H9 (cell line): Measurements from ENCODE around the gene CORO2B. TPM values are rescaled to one million over a fixed set of nuclear protein-coding genes. Genes with fewer than 3 reads are reported as not detected.

ENCODE experiments used
- DNase-seq: peaks from one replicate; pipeline ENCODE4 v3.0.0-alpha.2; 2017
- H2AFZ ChIP-seq: one replicate; pipeline ENCODE4 v1.6.1; 2013; ENCODE audit warnings: mild to moderate bottlenecking, low read length, control low read depth, moderate library complexity
- H2AK5ac ChIP-seq: 2 replicates; pipeline ENCODE4 v1.6.1; 2013; ENCODE audit warnings: low read length, control low read depth, mixed read lengths; ENCODE audit not compliant: insufficient read length
- H2BK120ac ChIP-seq: one replicate; pipeline ENCODE4 v1.6.1; 2013; ENCODE audit warnings: low read depth, mild to moderate bottlenecking, low read length, control low read depth, inconsistent platforms; ENCODE audit not compliant: poor library complexity, severe bottlenecking
- H2BK12ac ChIP-seq: 2 replicates; pipeline ENCODE4 v1.6.1; 2013; ENCODE audit warnings: low read length, control low read depth, mixed read lengths, low read depth; ENCODE audit not compliant: insufficient read length
- H2BK15ac ChIP-seq: 2 replicates; pipeline ENCODE4 v1.6.1; 2013; ENCODE audit warnings: low read depth, low read length, control low read depth
- H2BK20ac ChIP-seq: one replicate; pipeline ENCODE4 v1.6.1; 2013; ENCODE audit warnings: low read depth, mild to moderate bottlenecking, low read length, control low read depth, inconsistent platforms; ENCODE audit not compliant: poor library complexity, severe bottlenecking
- H2BK5ac ChIP-seq: 2 replicates; pipeline ENCODE4 v1.6.1; 2013; ENCODE audit warnings: low read length, control low read depth, mixed read lengths; ENCODE audit not compliant: insufficient read length
- H3K14ac ChIP-seq: 2 replicates; pipeline ENCODE4 v1.6.1; 2013; ENCODE audit warnings: low read length, control low read depth; ENCODE audit not compliant: insufficient read depth
- H3K18ac ChIP-seq: 2 replicates; pipeline ENCODE4 v1.6.1; 2013; ENCODE audit warnings: low read depth, mild to moderate bottlenecking, mixed read lengths, low read length, control low read depth; ENCODE audit not compliant: insufficient read length
- H3K23ac ChIP-seq: 2 replicates; pipeline ENCODE4 v1.6.1; 2013; ENCODE audit warnings: low read length, control low read depth, mixed read lengths, low read depth; ENCODE audit not compliant: insufficient read length
- H3K23me2 ChIP-seq: 2 replicates; pipeline ENCODE4 v1.6.1; 2013; ENCODE audit warnings: low read depth, mild to moderate bottlenecking, mixed read lengths, low read length, control low read depth; ENCODE audit not compliant: insufficient read length, poor library complexity, severe bottlenecking
- H3K27ac ChIP-seq: 2 replicates; pipeline ENCODE4 v1.5.1; 2013; ENCODE audit warnings: low read length, control low read depth, mixed read lengths, low read depth; ENCODE audit not compliant: insufficient read length
- H3K27me3 ChIP-seq: 2 replicates; pipeline ENCODE4 v1.6.1; 2013; ENCODE audit warnings: low read length, control low read depth, inconsistent platforms; ENCODE audit not compliant: insufficient read depth
- H3K4ac ChIP-seq: 2 replicates; pipeline ENCODE4 v1.6.1; 2013; ENCODE audit warnings: low read depth, mild to moderate bottlenecking, control low read depth, inconsistent platforms, low read length, moderate library complexity
- H3K4me1 ChIP-seq: 2 replicates; pipeline ENCODE4 v1.6.1; 2013; ENCODE audit warnings: low read length, control low read depth, inconsistent platforms; ENCODE audit not compliant: insufficient read depth
- H3K4me2 ChIP-seq: 2 replicates; pipeline ENCODE4 v1.6.1; 2013; ENCODE audit warnings: low read length, control low read depth, mixed read lengths; ENCODE audit not compliant: insufficient read length, insufficient read depth
- H3K56ac ChIP-seq: 2 replicates; pipeline ENCODE4 v1.6.1; 2013; ENCODE audit warnings: low read depth, mild to moderate bottlenecking, mixed read lengths, low read length, control low read depth; ENCODE audit not compliant: insufficient read length
- H3K79me1 ChIP-seq: 2 replicates; pipeline ENCODE4 v1.6.1; 2013; ENCODE audit warnings: low read depth, mild to moderate bottlenecking, moderate library complexity, low read length, control low read depth, inconsistent platforms; ENCODE audit not compliant: insufficient read depth, poor library complexity, severe bottlenecking
- H3K79me2 ChIP-seq: 2 replicates; pipeline ENCODE4 v1.6.1; 2013; ENCODE audit warnings: low read length, control low read depth, inconsistent platforms; ENCODE audit not compliant: insufficient read depth
- H3K9ac ChIP-seq: 2 replicates; pipeline ENCODE4 v1.6.1; 2013; ENCODE audit warnings: low read length, control low read depth, mixed read lengths; ENCODE audit not compliant: insufficient read length; ENCODE audit errors: extremely low read depth
- H3K9me3 ChIP-seq: one replicate; pipeline ENCODE4 v1.6.1; 2013; ENCODE audit warnings: low read depth, low read length, inconsistent platforms; ENCODE audit not compliant: control insufficient read depth
- H3T11ph ChIP-seq: one replicate; pipeline ENCODE4 v1.6.1; 2013; ENCODE audit warnings: mild to moderate bottlenecking, low read length, control low read depth, inconsistent platforms
- H4K20me1 ChIP-seq: one replicate; pipeline ENCODE4 v1.6.1; 2013; ENCODE audit not compliant: control insufficient read depth, insufficient read length, insufficient read depth
- H4K5ac ChIP-seq: 2 replicates; pipeline ENCODE4 v1.6.1; 2013; ENCODE audit warnings: low read depth, mild to moderate bottlenecking, mixed read lengths, low read length, control low read depth; ENCODE audit not compliant: insufficient read length
- H4K8ac ChIP-seq: replicated peaks from 2 replicates; pipeline ENCODE4 v1.6.1; 2013; ENCODE audit warnings: low read length, control low read depth, mixed read lengths, low read depth; ENCODE audit not compliant: insufficient read length
- H4K91ac ChIP-seq: 2 replicates; pipeline ENCODE4 v1.6.1; 2013; ENCODE audit warnings: low read depth, mild to moderate bottlenecking, moderate library complexity, mixed read lengths, low read length, control low read depth; ENCODE audit not compliant: insufficient read length
- H3K27ac Mint-ChIP-seq, 3 experiments: 2 replicates in 2 of 3; 3 replicates in 1 of 3; pipeline ENCODE4 v1.8.0; 2020 to 2021; ENCODE audit warnings: mixed read lengths in 3 of 3, mild to moderate bottlenecking in 1 of 3, moderate library complexity in 1 of 3
- H3K27me3 Mint-ChIP-seq: 2 replicates; pipeline ENCODE4 v1.8.0; 2021; ENCODE audit warnings: low read depth, mild to moderate bottlenecking, moderate library complexity, mixed read lengths
- H3K36me3 Mint-ChIP-seq, 3 experiments: 2 replicates in 2 of 3; 3 replicates in 1 of 3; pipeline ENCODE4 v1.8.0; 2020 to 2021; ENCODE audit warnings: low read depth in 3 of 3, mixed read lengths in 3 of 3; ENCODE audit not compliant: insufficient read depth in 1 of 3
- H3K4me1 Mint-ChIP-seq, 2 experiments: 2 replicates each; pipeline ENCODE4 v1.8.0; 2020; ENCODE audit warnings: mixed read lengths in 2 of 2
- H3K4me3 Mint-ChIP-seq, 2 experiments: 2 replicates in 1 of 2; 3 replicates in 1 of 2; pipeline ENCODE4 v1.8.0; 2020 to 2021; ENCODE audit warnings: mild to moderate bottlenecking in 2 of 2, mixed read lengths in 2 of 2, moderate library complexity in 1 of 2
- H3K9me3 Mint-ChIP-seq, 2 experiments: 2 replicates in 1 of 2; 3 replicates in 1 of 2; pipeline ENCODE4 v1.8.0; 2020; ENCODE audit warnings: mild to moderate bottlenecking in 2 of 2, mixed read lengths in 2 of 2, moderate library complexity in 1 of 2
- WGBS: extraction: QIAGEN DNeasy Blood & Tissue Kit; methylation state at CpG from one replicate; pipeline ENCODE4 v1.1.7; 2013; ENCODE audit warnings: missing lambda C conversion rate, low lambda C conversion rate, mixed read lengths; ENCODE audit not compliant: insufficient read length; ENCODE audit errors: extremely low coverage; 5-methylcytosine and 5-hydroxymethylcytosine counted together
- total RNA-seq: library from RNA; stranded (reverse); gene quantifications from 2 replicates; pipeline ENCODE4 v1.2.1, GENCODE V29; 2021
- TF ChIP-seq, protein P1 (sequence below): fragments of 200-600 bp; sonication (generic); conservative IDR thresholded peaks from 3 replicates; pipeline ENCODE4 v1.8.0; 2021; ENCODE audit warnings: antibody characterized with exemption, mild to moderate bottlenecking

The CORO2B gene
- total RNA-seq, 1 experiment from 2014 or later: 3.1 TPM

DNA sequence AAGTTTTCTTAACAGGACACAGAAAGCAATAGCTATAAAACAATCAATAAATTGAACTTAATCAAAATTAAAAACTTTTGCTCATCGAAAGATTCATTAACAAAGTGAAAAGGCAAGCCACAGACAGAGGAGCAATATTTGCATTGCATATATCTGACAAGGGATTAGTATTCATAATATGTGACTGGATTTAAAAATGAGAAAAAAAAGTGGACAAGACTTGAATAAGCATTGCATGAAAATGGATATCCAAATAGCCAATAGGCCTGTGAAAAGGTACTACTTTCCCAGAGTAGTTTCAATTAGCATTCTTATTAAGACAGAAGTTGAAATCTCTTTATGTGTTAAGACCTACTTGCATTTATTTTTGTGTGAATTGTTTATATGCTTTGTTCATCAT lies 84.7 kb downstream of the CORO2B start:
- no peak overlapping the region for H3K23ac ChIP-seq
- H3T11ph ChIP-seq: no peak overlapping the region
- Mint-ChIP-seq H3K4me1 (peaks cover 21 to 22% of the 10 kb centered on the region in 2 experiments), H3K9me3 (peaks cover 5 to 6% of the 10 kb centered on the region in 2 experiments; a peak in 4 of 5 replicates), H3K4me3 (no peak overlapping the region), H3K27me3 (no peaks in the 10 kb centered on the region), H3K36me3 (peaks cover 4 to 10% (median 5%) of the 10 kb centered on the region in 3 experiments; a peak in 5 of 7 replicates), H3K27ac (no peak overlapping the region)
- no peak overlapping the region for H3K9ac ChIP-seq
- no peak overlapping the region for H2AK5ac ChIP-seq
- no peak overlapping the region for H2BK12ac ChIP-seq
- no peaks in the 10 kb centered on the region for H4K20me1 ChIP-seq
- TF ChIP-seq, protein P1, sequence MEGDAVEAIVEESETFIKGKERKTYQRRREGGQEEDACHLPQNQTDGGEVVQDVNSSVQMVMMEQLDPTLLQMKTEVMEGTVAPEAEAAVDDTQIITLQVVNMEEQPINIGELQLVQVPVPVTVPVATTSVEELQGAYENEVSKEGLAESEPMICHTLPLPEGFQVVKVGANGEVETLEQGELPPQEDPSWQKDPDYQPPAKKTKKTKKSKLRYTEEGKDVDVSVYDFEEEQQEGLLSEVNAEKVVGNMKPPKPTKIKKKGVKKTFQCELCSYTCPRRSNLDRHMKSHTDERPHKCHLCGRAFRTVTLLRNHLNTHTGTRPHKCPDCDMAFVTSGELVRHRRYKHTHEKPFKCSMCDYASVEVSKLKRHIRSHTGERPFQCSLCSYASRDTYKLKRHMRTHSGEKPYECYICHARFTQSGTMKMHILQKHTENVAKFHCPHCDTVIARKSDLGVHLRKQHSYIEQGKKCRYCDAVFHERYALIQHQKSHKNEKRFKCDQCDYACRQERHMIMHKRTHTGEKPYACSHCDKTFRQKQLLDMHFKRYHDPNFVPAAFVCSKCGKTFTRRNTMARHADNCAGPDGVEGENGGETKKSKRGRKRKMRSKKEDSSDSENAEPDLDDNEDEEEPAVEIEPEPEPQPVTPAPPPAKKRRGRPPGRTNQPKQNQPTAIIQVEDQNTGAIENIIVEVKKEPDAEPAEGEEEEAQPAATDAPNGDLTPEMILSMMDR: no peak
- H3K9me3 ChIP-seq: no peaks in the 10 kb centered on the region
- H3K14ac ChIP-seq: no peak overlapping the region
- no CpG with 5 or more reads among the region's 1 CpG for whole genome bisulfite sequencing
- H3K4me1 ChIP-seq: peaks cover 7% of the 10 kb centered on the region; the same call in 1 of the 2 replicates
- H2BK120ac ChIP-seq: no peak overlapping the region
- no peak overlapping the region for H2BK15ac ChIP-seq
- no peak overlapping the region for H3K56ac ChIP-seq
- no peak overlapping the region for H2AFZ ChIP-seq
- H3K27ac ChIP-seq: no peak overlapping the region
- H3K4ac ChIP-seq: no peak overlapping the region
- no peaks in the 10 kb centered on the region for H3K27me3 ChIP-seq
- no peak overlapping the region for H4K91ac ChIP-seq
- no peaks in the 10 kb centered on the region for H3K23me2 ChIP-seq
- no peak for DNase-seq
- H3K4me2 ChIP-seq: no peak overlapping the region
- no peak overlapping the region for H4K5ac ChIP-seq
- H3K79me1 ChIP-seq: no peaks in the 10 kb centered on the region
- no peak overlapping the region for H4K8ac ChIP-seq
- H3K18ac ChIP-seq: no peak overlapping the region
- H3K79me2 ChIP-seq: no peaks in the 10 kb centered on the region
- H2BK5ac ChIP-seq: no peak overlapping the region
- H2BK20ac ChIP-seq: no peak overlapping the region
